Natural killer cell (primary cell): ENCODE data around the gene LIN52. TPM values are rescaled to one million over a fixed set of nuclear protein-coding genes. Genes with fewer than 3 reads are reported as not detected.

Source experiments
- ATAC-seq, 3 donors: fragments of 150-1000 bp in 2 of 3; fragments of 200-7000 bp in 1 of 3; cut with Tn5 transposase; 1 replicate in 1 of 3; 2 replicates in 2 of 3; pipeline ENCODE4 v1.10.0; 2021; ENCODE audit warnings: mild to moderate bottlenecking in 2 of 3, moderate library complexity in 2 of 3
- DNase-seq, 2 donors: peaks; one replicate each; pipeline versions ENCODE4 v3.0.0 to v3.0.0-alpha.2; 2013 to 2021; ENCODE audit warnings: mixed read lengths in 1 of 2
- H3K27ac ChIP-seq: one replicate; pipeline ENCODE4 v1.5.1; 2013; ENCODE audit warnings: mild to moderate bottlenecking, low read length
- H3K27me3 ChIP-seq: one replicate; pipeline ENCODE4 v1.6.1; 2013; ENCODE audit warnings: low read length; ENCODE audit not compliant: control insufficient read depth, insufficient read depth
- H3K36me3 ChIP-seq: one replicate; pipeline ENCODE4 v1.6.1; 2013; ENCODE audit warnings: low read length; ENCODE audit not compliant: control insufficient read depth, insufficient read depth
- H3K4me1 ChIP-seq: one replicate; pipeline ENCODE4 v1.6.1; 2013; ENCODE audit warnings: low read length; ENCODE audit not compliant: control insufficient read depth, insufficient read depth
- H3K4me3 ChIP-seq: one replicate; pipeline ENCODE4 v1.5.1; 2013; ENCODE audit warnings: low read length
- H3K9me3 ChIP-seq: one replicate; pipeline ENCODE4 v1.6.1; 2013; ENCODE audit warnings: low read length; ENCODE audit not compliant: control insufficient read depth, insufficient read depth
- H3K27ac Mint-ChIP-seq, 2 donors: one replicate each; pipeline ENCODE4 v1.8.0; 2022; ENCODE audit warnings: mild to moderate bottlenecking in 2 of 2, mixed read lengths in 2 of 2, moderate library complexity in 1 of 2
- H3K27me3 Mint-ChIP-seq, 2 donors: one replicate each; pipeline ENCODE4 v1.8.0; 2022; ENCODE audit warnings: low read depth in 2 of 2, mixed read lengths in 2 of 2
- H3K36me3 Mint-ChIP-seq: one replicate; pipeline ENCODE4 v1.8.0; 2022; ENCODE audit warnings: mixed read lengths
- H3K4me1 Mint-ChIP-seq, 2 donors: one replicate each; pipeline ENCODE4 v1.8.0; 2022; ENCODE audit warnings: mixed read lengths in 2 of 2
- H3K4me3 Mint-ChIP-seq: one replicate; pipeline ENCODE4 v1.8.0; 2022; ENCODE audit warnings: mild to moderate bottlenecking, moderate library complexity, mixed read lengths
- H3K9me3 Mint-ChIP-seq, 2 donors: one replicate each; pipeline ENCODE4 v1.8.0; 2022; ENCODE audit warnings: mixed read lengths in 2 of 2
- WGBS: methylation state at CpG from one replicate; pipeline ENCODE4 v1.1.7; 2013; ENCODE audit warnings: missing lambda C conversion rate; ENCODE audit not compliant: insufficient coverage; 5-methylcytosine and 5-hydroxymethylcytosine counted together
- intact Hi-C: fragments of 100-400 bp; cut with micrococcal nuclease; formaldehyde crosslinking; loops from one replicate; pipeline ENCODE4 v1.14.2; 2022
- total RNA-seq, 4 donors: library from RNA; stranded (reverse); fragments of 120-200 nt in 1 of 4; gene quantifications; one replicate each; pipeline versions ENCODE4 v1.2.3 to v1.2.4, GENCODE V29; 2013 to 2022
- TF ChIP-seq, protein P1 (sequence below): fragments of 200-600 bp; IDR thresholded peaks from one replicate; pipeline ENCODE4 v1.8.0; 2022; ENCODE audit warnings: antibody characterized with exemption

Gene LIN52
- total RNA-seq, 3 donors from 2014 or later (not counting 1 experiment from before 2014, with no cell fraction given): 10.6 to 15.0 (median 12.8) TPM

DNA sequence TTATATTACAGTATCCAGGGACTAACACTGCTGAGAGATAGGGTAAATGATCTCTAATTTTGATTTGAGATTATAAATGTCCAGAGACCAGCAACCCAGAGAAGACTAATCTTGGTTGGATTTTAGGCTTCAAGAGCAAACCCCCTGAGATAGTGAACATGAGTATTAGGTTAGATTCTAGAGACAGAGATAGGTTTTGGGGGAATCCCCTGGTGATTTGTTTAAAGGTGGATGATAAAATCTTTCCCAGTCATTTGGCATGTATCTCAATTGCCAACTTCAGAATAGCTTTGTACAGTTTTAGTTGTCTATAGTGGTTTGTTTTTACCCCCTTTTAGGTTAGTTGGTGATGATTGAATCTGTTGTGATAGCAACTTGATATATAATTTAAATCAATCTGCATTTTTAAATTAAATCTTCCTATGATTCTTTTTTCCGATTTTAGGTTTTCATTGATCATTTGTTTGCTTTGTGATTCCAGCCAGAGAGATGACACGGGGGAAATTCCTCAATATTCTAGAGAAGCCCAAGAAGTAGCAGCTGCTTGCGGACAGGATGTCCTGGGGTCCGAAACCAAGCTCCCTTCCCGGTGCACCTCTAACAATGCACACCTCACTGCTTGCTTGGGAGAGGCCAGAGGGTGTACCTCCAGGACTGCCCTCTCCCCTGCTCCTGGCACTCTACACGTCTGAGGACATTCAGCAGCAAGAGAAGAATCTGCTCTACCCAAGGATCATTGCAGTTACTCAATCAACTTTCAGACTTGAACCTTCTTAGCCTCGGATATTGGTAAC lies 113.9 kb downstream of the LIN52 start:
- Histone ChIP-seq H3K27me3 (no peaks in the 10 kb centered on the region), H3K36me3 (peaks cover 15% of the 10 kb centered on the region), H3K4me3 (no peak overlapping the region), H3K27ac (no peak overlapping the region), H3K4me1 (no peaks in the 10 kb centered on the region), H3K9me3 (no peaks in the 10 kb centered on the region)
- no peak for DNase-seq
- Mint-ChIP-seq H3K9me3 (no peaks in the 10 kb centered on the region), H3K36me3 (peaks cover 12% of the 10 kb centered on the region), H3K4me1 (no peaks in the 10 kb centered on the region), H3K27ac (no peak overlapping the region), H3K27me3 (no peaks in the 10 kb centered on the region), H3K4me3 (no peak overlapping the region)
- intact Hi-C loops: no loop called here
- ATAC-seq: no peak
- TF ChIP-seq, protein P1, sequence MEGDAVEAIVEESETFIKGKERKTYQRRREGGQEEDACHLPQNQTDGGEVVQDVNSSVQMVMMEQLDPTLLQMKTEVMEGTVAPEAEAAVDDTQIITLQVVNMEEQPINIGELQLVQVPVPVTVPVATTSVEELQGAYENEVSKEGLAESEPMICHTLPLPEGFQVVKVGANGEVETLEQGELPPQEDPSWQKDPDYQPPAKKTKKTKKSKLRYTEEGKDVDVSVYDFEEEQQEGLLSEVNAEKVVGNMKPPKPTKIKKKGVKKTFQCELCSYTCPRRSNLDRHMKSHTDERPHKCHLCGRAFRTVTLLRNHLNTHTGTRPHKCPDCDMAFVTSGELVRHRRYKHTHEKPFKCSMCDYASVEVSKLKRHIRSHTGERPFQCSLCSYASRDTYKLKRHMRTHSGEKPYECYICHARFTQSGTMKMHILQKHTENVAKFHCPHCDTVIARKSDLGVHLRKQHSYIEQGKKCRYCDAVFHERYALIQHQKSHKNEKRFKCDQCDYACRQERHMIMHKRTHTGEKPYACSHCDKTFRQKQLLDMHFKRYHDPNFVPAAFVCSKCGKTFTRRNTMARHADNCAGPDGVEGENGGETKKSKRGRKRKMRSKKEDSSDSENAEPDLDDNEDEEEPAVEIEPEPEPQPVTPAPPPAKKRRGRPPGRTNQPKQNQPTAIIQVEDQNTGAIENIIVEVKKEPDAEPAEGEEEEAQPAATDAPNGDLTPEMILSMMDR: no peak
- WGBS: 96% methylated on average over 7 of the region's 7 CpGs

DNA sequence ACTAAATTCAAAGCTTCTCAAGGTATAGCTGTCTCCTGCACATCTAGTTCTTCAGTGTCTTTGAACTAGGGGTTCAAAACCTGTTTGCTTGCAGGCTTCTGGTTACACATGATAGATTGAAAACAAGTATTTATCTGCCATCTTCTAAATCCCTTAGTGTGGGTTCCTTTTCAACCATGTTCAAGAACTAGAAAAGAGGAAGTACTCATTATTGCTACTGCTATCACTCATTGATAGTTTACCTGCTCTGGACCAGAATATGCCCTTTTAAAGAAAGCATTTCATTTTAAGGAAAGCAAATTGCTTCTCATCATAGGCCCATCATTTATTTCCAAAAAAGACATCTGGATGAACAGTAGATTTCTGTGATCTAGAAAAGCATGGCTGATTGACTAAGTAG lies 117.4 kb downstream of the LIN52 start:
- Histone ChIP-seq H3K27me3 (no peaks in the 10 kb centered on the region), H3K36me3 (peaks cover 15% of the 10 kb centered on the region), H3K27ac (no peak overlapping the region), H3K4me1 (no peaks in the 10 kb centered on the region), H3K4me3 (no peak overlapping the region), H3K9me3 (no peaks in the 10 kb centered on the region)
- DNase-seq (no peak), ATAC-seq (no peak)
- H3K4me3 Mint-ChIP-seq: no peak overlapping the region
- intact Hi-C loops: no loop called here
- H3K36me3 Mint-ChIP-seq: peaks cover 12% of the 10 kb centered on the region
- no peaks in the 10 kb centered on the region for H3K4me1 Mint-ChIP-seq
- H3K27me3 Mint-ChIP-seq: no peaks in the 10 kb centered on the region
- TF ChIP-seq, protein P1: no peak
- H3K9me3 Mint-ChIP-seq: no peaks in the 10 kb centered on the region
- H3K27ac Mint-ChIP-seq: no peak overlapping the region

DNA sequence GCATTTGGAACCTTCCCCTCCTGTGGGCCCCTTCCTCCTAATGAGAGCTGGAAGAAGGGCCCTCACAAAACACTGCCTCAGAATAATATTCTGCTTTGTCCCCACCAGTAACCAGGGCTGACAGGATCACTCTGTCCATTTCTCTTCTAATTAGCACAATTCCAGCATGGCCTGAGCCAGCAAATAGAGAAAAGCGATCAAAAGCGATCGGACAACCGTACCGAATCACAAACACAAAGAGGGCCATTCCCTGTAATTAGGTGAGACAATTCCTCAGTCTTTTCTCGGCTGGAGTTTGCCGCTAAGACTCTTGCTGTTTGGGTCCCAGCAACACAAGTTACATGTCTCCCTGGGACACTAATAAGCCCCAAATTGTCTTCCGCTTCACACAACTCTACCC lies 118.9 kb downstream of the LIN52 start:
- Mint-ChIP-seq H3K27me3 (peaks cover 0 to 1% of the 10 kb centered on the region in 2 donors), H3K9me3 (no peaks in the 10 kb centered on the region), H3K4me3 (no peak overlapping the region), H3K36me3 (peaks cover 12% of the 10 kb centered on the region), H3K4me1 (peaks cover 0 to 2% of the 10 kb centered on the region in 2 donors), H3K27ac (no peak overlapping the region)
- no peak overlapping the region for H3K27ac ChIP-seq
- DNase-seq (no peak), ATAC-seq (no peak)
- no peaks in the 10 kb centered on the region for H3K9me3 ChIP-seq
- TF ChIP-seq, protein P1: no peak
- H3K36me3 ChIP-seq: peaks cover 15% of the 10 kb centered on the region
- intact Hi-C loops: no loop called here
- WGBS: 98% methylated on average over 8 of the region's 8 CpGs
- no peak overlapping the region for H3K4me3 ChIP-seq
- H3K4me1 ChIP-seq: no peaks in the 10 kb centered on the region
- no peaks in the 10 kb centered on the region for H3K27me3 ChIP-seq

DNA sequence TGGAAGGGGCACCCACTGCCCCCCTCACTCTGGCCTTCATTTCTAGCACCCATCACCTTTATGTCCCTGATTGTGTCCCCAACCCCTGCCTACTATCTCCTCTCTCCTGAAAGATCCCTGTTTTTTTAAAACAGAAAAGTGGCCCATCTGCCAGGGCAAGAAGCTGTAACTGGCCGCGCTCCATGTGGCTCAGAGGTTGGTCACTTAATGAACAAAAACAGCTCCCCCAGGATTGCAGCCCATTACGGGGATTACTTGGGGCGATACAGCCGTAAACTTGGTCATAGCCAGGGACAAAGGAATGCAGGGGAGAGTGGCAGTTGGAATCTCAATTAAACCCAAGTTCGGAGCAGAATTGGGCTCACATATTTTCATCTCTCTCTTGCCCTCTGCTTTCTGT lies 119.7 kb downstream of the LIN52 start:
- Mint-ChIP-seq H3K27ac (no peak overlapping the region), H3K4me3 (no peak overlapping the region), H3K36me3 (peaks cover 3% of the 10 kb centered on the region), H3K4me1 (peaks cover 0 to 6% of the 10 kb centered on the region in 2 donors), H3K9me3 (no peaks in the 10 kb centered on the region), H3K27me3 (peaks cover 0 to 4% of the 10 kb centered on the region in 2 donors)
- 98% methylated on average over 6 of the region's 6 CpGs for WGBS
- ATAC-seq: no peak
- Histone ChIP-seq H3K27ac (no peak overlapping the region), H3K9me3 (no peaks in the 10 kb centered on the region), H3K4me1 (no peaks in the 10 kb centered on the region), H3K36me3 (peaks cover 12% of the 10 kb centered on the region), H3K27me3 (no peaks in the 10 kb centered on the region), H3K4me3 (no peak overlapping the region)
- intact Hi-C loops: no loop called here
- TF ChIP-seq, protein P1: no peak
- no peak for DNase-seq
